Transverse colon (tissue), 4 donors: ENCODE data around the gene ABCC9.

Source experiments
- EP300 ChIP-seq: sonication (generic); formaldehyde crosslinking; IDR thresholded peaks from one replicate; pipeline ENCODE4 v1.6.1; 2017; ENCODE audit warnings: antibody characterized with exemption, low read depth
- POLR2A ChIP-seq: fragments of 450-650 bp; IDR thresholded peaks from one replicate; pipeline ENCODE4 v1.6.1; 2016; ENCODE audit warnings: antibody characterized with exemption, mild to moderate bottlenecking, moderate library complexity
- POLR2AphosphoS5 ChIP-seq, 3 donors: sonication (generic); formaldehyde crosslinking; IDR thresholded peaks; one replicate each; pipeline ENCODE4 v1.6.1; 2016; ENCODE audit warnings: antibody characterized with exemption in 3 of 3
- TF ChIP-seq, protein P1 (sequence below), 5 experiments: fragments of 200-600 bp in 3 of 5; fragments of 450-650 bp in 2 of 5; sonication (generic) in 3 of 5; IDR thresholded peaks; 1 replicate in 2 of 5; 2 replicates in 3 of 5; pipeline ENCODE4 v1.5.1; 2016 to 2017; ENCODE audit warnings: antibody characterized with exemption in 5 of 5, inconsistent platforms in 3 of 5, mild to moderate bottlenecking in 2 of 5, moderate library complexity in 1 of 5

DNA sequence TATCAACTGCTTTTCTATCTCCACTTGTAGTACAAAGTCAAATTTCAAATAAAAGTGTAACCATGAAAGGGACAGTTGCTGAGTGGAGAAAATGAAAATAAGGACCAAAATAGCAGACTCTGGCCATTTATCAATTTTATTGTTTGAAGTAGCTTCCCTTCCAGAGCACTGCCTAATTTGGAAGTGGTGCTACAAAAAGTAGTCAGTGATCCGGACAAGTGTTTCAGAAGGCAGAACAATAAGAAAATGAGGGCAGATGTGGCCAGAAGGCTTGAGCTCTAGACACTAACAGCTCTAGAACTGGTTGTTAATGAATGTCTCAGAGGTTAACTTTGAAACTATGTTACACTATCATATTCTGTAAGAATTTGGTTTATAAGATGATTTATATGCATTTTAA lies 48.9 kb downstream of the ABCC9 start:
- TF ChIP-seq, protein P1, sequence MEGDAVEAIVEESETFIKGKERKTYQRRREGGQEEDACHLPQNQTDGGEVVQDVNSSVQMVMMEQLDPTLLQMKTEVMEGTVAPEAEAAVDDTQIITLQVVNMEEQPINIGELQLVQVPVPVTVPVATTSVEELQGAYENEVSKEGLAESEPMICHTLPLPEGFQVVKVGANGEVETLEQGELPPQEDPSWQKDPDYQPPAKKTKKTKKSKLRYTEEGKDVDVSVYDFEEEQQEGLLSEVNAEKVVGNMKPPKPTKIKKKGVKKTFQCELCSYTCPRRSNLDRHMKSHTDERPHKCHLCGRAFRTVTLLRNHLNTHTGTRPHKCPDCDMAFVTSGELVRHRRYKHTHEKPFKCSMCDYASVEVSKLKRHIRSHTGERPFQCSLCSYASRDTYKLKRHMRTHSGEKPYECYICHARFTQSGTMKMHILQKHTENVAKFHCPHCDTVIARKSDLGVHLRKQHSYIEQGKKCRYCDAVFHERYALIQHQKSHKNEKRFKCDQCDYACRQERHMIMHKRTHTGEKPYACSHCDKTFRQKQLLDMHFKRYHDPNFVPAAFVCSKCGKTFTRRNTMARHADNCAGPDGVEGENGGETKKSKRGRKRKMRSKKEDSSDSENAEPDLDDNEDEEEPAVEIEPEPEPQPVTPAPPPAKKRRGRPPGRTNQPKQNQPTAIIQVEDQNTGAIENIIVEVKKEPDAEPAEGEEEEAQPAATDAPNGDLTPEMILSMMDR (IDR thresholded peaks at IDR 0.05) = no peak
- TF ChIP-seq POLR2AphosphoS5 (IDR thresholded peaks at IDR 0.05) (no peak), EP300 (no peak), POLR2A (no peak)
